T-helper 1 cell treated with Interleukin-12 subunit alpha and Interleukin-12 subunit beta and Interleukin-4 antibody, amounts not matched to agents 30 ng/mL and 1 ng/mL, for 36 hours (primary cell): ENCODE results near the gene SLITRK5. TPM values are rescaled to one million over a fixed set of nuclear protein-coding genes. Genes with fewer than 3 reads are reported as not detected.

Experiments used
- intact Hi-C: fragments of 100-400 bp; cut with micrococcal nuclease; formaldehyde crosslinking; loops from one replicate; pipeline ENCODE4 v1.15.1; 2024
- total RNA-seq: library from RNA; stranded (reverse); gene quantifications from 2 replicates; pipeline ENCODE4 v1.2.3, GENCODE V29; 2022

SLITRK5 gene, protein sequence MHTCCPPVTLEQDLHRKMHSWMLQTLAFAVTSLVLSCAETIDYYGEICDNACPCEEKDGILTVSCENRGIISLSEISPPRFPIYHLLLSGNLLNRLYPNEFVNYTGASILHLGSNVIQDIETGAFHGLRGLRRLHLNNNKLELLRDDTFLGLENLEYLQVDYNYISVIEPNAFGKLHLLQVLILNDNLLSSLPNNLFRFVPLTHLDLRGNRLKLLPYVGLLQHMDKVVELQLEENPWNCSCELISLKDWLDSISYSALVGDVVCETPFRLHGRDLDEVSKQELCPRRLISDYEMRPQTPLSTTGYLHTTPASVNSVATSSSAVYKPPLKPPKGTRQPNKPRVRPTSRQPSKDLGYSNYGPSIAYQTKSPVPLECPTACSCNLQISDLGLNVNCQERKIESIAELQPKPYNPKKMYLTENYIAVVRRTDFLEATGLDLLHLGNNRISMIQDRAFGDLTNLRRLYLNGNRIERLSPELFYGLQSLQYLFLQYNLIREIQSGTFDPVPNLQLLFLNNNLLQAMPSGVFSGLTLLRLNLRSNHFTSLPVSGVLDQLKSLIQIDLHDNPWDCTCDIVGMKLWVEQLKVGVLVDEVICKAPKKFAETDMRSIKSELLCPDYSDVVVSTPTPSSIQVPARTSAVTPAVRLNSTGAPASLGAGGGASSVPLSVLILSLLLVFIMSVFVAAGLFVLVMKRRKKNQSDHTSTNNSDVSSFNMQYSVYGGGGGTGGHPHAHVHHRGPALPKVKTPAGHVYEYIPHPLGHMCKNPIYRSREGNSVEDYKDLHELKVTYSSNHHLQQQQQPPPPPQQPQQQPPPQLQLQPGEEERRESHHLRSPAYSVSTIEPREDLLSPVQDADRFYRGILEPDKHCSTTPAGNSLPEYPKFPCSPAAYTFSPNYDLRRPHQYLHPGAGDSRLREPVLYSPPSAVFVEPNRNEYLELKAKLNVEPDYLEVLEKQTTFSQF
- not detected in 2 replicates for total RNA-seq

DNA sequence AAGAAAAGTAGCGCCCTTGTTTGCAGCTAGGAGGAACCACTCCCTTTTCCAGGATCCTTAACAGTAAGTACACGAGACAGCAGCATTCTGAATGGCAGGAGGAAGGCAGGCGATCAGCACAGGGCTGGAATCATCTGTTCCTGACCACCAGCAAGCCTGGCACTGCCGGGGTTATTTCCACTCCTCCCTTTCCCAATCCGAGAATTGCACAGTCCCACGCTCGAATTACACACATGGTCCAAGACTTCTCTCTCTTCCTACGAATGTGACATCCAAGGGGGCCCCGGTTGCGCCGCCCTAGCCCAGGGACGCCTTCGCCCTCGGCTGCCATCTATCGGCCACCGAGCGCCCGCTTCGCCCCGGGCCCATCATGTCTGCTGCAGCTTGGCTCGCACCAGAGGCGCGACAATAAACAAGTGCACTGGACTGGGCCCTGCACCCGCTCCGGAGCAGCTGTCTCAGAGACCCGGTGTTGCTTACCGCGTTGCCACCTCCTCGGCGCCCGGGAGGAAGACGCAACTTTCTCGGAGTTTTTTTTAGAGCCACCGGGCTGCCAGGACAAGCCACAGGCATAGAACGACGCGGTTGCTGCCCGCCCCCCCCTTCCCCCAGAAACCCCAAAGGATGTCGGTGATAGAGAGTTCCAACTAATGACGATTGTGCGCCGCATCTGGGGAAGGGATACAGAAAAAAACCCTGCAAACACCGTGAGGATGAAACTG, at the start of gene SLITRK5:
TSS of gene SLITRK5 (plus strand) at position 341 of the 722 bp plus-strand sequence. CDS start 4,018 bp downstream, outside the sequence.
- intact Hi-C loops, result no loop called here

DNA sequence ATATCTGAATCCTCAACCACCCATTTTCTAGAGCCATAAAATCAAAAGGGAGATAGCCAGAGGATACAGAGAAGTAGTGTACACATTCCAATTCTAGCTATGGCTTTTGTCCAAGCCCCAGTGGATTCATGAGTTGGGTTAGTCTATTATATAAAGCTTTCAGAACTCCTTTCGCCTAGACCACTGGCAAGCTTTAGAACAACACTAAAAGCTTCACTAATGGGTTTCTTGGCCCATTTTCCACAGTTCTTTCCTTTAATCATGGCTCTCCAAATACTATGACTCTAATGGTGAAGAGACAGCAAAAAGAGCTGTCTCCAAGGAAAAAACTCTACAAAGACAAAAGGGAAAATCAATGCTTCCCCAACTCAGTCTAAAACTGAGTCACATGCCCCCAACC, 48.2 kb upstream of the SLITRK5 start:
- intact Hi-C loops, result no loop called here

DNA sequence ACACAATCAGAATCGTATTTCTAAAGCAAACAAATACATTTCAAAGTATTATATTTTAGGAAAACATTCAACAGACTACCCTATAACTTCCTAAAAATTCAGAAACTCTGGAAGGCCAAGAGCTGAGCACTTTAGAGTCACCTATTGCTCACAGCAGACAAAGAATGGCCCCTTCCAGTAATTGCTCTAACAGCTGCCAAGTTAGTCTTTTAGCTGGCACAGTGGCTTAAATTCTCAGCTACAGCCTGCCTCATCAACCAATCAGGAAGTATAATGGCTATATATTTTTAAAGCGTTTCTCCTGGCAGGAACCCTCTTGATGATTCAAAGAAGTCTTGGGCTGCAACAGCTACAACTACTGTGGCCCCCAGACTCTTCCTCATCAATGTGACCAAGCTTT, 14.9 kb upstream of the SLITRK5 start:
- intact Hi-C loops, result no loop called here

DNA sequence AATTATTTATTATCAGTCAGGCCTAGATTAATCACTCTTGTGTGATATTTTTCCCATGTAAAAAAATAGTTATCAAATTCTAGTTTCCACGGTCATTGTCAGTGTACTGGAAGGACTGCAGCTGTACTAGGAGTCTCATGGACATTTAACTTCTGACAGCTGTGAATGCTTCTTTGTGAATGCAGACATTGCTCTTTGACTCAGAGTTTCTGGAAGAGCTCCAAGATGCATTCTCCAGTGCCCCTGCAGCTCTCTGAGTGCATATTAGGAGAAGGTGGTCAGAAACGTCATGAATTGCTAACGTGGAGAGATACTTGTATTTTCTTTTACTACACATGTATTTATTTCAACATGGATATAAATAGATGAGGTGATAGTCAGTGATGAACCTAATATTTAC, 9.7 kb upstream of the SLITRK5 start:
- intact Hi-C loops, result no loop called here

DNA sequence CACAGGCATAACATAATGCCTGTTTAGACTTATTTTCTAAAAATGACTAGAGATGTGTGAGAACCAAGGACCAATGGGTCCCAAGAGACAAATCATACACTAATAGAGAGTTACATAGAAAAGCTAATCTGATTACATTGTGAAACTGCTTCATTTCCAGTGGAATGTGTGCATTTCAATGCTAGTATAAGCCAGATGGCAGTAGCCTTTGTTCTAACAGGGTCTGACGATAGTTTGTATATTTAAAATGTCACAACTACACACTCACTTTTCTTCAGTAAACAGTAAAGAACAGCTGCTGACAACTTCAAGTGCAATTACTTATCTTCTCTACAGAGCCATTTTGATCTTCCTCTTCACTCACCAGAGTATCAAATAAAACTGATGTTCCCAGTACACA, 4.3 kb upstream of the SLITRK5 start:
- intact Hi-C loops, result no loop called here

DNA sequence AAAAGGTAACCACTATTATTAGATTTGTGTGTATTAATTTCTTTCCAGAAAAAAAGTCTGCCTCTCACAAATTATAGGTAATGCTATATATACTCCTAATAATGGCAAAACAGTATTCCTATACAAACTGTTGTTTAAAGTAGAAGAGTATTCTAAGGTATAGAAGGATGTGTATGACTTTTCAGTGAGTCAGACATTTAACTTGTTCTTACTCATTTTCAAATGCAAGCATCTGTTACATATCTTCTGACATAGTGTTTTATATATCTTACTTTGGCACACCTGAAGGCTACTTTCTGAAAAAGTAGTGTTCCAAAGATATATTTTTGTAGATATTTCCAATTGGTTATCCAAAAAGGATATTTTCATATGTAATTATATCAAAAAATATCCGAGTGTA, 3.5 kb upstream of the SLITRK5 start:
- intact Hi-C loops, result loop anchor here (2.0 kb wide), 1 partner anchor 797 kb away; no protein-coding TSS in a partner anchor

DNA sequence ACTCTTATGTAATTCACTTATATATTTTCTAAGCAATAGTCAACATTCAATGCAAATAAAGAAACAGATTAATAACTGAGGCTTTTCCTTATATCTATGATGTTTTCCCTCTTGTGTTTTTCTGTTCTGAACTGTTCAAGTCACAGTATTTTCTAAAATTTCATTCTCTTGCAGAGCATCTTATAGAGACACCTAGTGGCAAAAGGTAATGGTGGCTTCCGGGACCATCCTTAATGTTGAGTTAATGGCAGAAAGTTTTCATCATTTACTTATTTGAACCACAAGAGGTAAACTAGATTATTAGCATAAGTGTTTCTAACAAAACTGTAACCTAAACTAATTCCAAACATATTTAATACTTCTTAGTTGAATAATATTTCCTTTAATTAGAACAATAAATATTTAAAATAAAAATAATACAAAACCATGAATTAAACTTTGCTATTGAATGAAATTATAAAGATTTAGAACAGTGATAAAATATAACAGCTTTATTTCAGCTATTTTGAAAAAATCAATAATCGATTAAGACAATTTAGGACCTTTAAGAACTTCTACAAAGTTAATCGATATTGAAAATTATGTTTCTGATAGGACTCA, 1.7 kb upstream of the SLITRK5 start:
- intact Hi-C loops, result loop anchor here (2.0 kb wide), 1 partner anchor 799 kb away; no protein-coding TSS in a partner anchor

DNA sequence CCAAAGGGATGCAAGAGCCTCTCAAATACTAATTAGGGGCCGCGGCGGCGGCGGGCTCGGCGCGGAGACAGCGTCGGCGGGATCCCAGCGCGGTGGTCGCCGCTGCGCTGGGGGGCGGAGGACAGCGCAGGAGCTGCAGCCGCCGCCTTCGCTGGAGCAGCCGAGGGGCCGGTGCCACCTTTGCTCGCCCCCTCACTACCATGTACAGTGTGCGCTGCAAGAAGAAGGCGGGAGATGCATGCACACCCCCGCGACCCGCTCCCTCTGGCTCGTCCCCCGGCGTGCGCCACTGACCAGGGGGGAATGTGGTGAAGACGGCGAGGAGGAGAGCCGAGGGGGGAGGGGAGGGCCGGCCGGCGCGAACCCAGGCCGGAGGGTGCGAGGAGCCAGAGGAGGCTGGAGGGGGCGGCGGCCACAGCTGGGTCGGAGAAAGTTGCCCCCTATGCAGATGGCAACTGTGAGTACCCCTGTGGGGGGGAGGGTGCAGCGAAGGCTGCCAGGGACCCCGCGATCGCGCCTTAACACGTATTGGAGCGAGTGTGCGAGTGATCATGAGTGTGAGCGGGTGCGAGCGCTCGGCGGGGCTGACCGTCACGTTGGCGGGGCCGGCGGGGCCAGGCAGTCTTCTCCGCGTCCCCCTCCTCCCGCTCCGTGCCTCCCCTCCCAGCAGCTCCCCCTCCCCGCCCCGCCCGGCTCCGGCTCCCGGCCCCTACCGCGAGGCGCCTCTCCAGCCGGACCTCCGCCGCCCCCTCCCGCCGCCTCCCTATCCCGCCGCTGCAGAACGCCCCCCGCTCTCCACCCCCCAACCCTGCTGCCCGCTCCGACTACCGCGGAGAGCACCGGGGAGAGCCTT, 808 bp downstream of the SLITRK5 start:
- intact Hi-C loops, result no loop called here

DNA sequence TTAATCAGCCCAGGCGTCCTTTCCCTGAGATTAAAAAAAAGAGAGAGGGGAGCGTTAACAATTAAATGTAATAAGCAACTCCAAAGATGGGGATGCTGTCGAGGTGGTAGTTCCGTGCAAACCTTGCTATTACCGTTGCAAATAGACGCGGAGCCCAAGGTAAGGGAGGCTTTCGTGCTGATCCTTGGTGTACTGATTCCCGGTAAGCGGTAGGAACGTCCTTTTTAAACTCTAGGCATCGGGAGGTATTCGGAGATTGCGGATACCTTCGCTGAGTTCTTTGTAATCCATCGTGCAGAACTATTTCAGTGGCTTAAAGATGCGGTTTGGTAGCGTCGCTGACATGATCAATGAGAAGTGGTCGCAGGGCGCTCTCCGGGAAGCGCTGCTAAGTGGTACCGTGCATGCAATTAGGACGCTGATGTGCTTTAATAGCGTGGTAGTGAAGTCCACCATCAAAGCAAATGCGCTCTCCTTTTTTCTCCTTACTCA, 3.1 kb downstream of the SLITRK5 start:
- intact Hi-C loops, result no loop called here

DNA sequence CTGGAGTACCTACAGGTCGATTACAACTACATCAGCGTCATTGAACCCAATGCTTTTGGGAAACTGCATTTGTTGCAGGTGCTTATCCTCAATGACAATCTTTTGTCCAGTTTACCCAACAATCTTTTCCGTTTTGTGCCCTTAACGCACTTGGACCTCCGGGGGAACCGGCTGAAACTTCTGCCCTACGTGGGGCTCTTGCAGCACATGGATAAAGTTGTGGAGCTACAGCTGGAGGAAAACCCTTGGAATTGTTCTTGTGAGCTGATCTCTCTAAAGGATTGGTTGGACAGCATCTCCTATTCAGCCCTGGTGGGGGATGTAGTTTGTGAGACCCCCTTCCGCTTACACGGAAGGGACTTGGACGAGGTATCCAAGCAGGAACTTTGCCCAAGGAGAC, 4.7 kb downstream of the SLITRK5 start:
- intact Hi-C loops, result no loop called here

DNA sequence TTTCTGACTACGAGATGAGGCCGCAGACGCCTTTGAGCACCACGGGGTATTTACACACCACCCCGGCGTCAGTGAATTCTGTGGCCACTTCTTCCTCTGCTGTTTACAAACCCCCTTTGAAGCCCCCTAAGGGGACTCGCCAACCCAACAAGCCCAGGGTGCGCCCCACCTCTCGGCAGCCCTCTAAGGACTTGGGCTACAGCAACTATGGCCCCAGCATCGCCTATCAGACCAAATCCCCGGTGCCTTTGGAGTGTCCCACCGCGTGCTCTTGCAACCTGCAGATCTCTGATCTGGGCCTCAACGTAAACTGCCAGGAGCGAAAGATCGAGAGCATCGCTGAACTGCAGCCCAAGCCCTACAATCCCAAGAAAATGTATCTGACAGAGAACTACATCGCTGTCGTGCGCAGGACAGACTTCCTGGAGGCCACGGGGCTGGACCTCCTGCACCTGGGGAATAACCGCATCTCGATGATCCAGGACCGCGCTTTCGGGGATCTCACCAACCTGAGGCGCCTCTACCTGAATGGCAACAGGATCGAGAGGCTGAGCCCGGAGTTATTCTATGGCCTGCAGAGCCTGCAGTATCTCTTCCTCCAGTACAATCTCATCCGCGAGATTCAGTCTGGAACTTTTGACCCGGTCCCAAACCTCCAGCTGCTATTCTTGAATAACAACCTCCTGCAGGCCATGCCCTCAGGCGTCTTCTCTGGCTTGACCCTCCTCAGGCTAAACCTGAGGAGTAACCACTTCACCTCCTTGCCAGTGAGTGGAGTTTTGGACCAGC, 5.3 kb downstream of the SLITRK5 start:
- intact Hi-C loops, result no loop called here

DNA sequence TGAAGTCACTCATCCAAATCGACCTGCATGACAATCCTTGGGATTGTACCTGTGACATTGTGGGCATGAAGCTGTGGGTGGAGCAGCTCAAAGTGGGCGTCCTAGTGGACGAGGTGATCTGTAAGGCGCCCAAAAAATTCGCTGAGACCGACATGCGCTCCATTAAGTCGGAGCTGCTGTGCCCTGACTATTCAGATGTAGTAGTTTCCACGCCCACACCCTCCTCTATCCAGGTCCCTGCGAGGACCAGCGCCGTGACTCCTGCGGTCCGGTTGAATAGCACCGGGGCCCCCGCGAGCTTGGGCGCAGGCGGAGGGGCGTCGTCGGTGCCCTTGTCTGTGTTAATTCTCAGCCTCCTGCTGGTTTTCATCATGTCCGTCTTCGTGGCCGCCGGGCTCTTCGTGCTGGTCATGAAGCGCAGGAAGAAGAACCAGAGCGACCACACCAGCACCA, 5.9 kb downstream of the SLITRK5 start:
- intact Hi-C loops, result no loop called here

DNA sequence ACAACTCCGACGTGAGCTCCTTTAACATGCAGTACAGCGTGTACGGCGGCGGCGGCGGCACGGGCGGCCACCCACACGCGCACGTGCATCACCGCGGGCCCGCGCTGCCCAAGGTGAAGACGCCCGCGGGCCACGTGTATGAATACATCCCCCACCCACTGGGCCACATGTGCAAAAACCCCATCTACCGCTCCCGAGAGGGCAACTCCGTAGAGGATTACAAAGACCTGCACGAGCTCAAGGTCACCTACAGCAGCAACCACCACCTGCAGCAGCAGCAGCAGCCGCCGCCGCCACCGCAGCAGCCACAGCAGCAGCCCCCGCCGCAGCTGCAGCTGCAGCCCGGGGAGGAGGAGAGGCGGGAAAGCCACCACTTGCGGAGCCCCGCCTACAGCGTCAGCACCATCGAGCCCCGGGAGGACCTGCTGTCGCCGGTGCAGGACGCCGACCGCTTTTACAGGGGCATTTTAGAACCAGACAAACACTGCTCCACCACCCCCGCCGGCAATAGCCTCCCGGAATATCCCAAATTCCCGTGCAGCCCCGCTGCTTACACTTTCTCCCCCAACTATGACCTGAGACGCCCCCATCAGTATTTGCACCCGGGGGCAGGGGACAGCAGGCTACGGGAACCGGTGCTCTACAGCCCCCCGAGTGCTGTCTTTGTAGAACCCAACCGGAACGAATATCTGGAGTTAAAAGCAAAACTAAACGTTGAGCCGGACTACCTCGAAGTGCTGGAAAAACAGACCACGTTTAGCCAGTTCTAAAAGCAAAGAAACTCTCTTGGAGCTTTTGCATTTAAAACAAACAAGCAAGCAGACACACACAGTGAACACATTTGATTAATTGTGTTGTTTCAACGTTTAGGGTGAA, 6.6 kb downstream of the SLITRK5 start:
- intact Hi-C loops, result no loop called here

DNA sequence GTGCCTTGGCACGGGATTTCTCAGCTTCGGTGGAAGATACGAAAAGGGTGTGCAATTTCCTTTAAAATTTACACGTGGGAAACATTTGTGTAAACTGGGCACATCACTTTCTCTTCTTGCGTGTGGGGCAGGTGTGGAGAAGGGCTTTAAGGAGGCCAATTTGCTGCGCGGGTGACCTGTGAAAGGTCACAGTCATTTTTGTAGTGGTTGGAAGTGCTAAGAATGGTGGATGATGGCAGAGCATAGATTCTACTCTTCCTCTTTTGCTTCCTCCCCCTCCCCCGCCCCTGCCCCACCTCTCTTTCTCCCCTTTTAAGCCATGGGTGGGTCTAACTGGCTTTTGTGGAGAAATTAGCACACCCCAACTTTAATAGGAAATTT, 7.2 kb downstream of the SLITRK5 start:
- intact Hi-C loops, result no loop called here

DNA sequence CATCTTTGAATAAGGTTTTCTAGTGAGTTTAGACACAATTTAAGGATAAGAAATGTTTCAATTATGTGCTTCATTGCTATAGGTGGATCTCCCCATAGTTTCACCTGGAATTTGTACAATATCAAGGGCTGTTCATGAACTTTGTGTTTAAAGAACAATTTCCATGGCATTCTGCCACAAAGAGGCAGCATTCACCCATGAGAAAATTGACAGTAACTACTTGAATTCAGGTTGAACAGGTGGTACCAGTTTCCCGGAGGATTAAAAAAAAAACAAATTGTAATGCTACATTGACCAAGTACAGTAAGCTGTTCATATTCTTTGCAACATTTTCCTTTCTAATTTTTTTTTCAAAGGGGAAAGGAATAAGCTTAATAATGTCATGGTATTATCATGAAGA, 9.1 kb downstream of the SLITRK5 start:
- intact Hi-C loops, result loop anchor here (2.0 kb wide), 1 partner anchor 1387 kb away; no protein-coding TSS in a partner anchor

DNA sequence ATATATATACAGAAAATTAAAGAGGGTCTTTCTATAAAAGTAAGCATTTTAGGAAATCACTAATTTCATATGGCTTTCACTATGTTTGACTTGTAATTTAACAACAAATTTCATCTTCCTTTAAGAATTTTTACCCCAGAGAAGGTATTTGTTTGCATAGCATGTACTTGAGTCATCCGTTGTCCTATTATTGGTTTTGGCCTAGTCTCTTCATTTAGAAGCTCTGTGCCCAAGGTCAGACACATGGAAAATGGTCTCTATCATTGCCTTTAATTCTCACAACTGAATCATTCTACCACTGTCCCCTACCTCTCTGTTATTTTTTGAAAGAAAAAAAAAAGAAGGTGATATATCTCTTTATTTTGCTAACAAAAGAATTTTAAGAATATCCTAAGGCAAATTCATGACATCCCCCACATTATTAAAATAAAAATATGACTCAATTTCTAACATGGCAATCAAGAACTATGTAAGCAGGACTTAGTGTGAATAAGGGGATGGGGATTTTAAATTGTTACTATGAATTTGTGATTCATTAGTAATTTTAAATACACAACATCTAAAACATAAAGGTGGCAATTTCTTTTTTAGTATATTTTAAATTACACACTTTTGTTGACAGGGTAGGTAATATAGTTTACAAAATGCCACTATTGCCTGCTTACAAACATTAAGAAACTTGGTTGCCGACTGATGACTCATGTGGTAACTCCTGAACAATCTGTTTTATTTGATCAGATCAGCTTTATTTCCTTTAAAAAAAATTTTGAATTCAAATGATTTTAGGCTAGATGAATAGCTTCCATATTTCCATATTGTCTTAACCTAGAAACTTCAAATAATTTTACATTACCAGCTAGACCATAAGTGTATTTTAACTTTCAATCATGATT, 13.9 kb downstream of the SLITRK5 start:
- intact Hi-C loops, result no loop called here

DNA sequence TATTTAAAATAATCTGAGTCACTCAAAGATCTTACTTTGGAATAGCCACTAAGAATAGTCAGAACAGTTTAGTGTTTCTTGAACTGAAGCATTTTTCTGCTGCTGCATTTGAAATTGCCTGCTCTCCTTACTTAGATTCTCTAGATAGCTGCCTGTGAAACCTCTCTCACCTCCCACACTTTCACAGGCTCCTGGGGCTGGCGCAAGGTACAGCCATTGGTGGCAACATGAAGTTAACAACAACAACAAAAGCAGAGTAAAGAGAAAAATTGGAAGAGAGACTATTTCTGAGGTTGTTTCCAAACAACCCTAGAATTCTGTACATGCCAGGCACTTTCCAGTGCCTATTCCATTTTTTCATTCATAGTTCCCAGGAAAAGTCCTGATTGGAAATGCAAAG, 25.3 kb downstream of the SLITRK5 start:
- intact Hi-C loops, result no loop called here
